Tibial nerve (tissue), 3 donors: ENCODE measurements around the gene ATP7B.

Source experiments
- POLR2A ChIP-seq, 2 donors: fragments of 450-650 bp; IDR thresholded peaks; one replicate each; pipeline ENCODE4 v1.6.1; 2017; ENCODE audit warnings: antibody characterized with exemption in 2 of 2, mild to moderate bottlenecking in 2 of 2, moderate library complexity in 2 of 2
- TF ChIP-seq, protein P1 (sequence below), 5 experiments: fragments of 200-600 bp in 3 of 5; fragments of 450-650 bp in 2 of 5; sonication (generic) in 3 of 5; IDR thresholded peaks; one replicate each; pipeline ENCODE4 v1.5.1; 2016 to 2019; ENCODE audit warnings: antibody characterized with exemption in 5 of 5, mild to moderate bottlenecking in 3 of 5, moderate library complexity in 2 of 5

DNA sequence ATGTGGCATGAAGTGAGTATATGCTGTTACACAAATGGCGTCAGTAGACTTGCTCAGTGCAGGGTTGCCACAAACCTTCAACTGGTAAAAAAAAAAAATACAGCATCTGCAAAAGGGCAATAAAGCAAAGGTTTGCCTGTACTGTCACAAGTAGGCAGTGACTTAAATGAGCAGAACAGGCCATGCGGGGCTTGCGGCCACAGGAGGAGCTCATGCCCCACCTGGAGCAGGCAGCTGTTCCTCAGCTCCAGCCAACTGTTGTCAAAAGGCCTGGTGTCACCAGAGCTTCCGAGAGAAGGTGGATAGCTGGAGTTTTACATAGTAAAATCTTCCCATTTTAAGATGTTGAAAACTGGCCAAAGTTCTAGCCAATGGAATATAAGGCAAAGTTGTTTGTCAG is 7.7 kb downstream of the ATP7B start:
- TF ChIP-seq, protein P1, sequence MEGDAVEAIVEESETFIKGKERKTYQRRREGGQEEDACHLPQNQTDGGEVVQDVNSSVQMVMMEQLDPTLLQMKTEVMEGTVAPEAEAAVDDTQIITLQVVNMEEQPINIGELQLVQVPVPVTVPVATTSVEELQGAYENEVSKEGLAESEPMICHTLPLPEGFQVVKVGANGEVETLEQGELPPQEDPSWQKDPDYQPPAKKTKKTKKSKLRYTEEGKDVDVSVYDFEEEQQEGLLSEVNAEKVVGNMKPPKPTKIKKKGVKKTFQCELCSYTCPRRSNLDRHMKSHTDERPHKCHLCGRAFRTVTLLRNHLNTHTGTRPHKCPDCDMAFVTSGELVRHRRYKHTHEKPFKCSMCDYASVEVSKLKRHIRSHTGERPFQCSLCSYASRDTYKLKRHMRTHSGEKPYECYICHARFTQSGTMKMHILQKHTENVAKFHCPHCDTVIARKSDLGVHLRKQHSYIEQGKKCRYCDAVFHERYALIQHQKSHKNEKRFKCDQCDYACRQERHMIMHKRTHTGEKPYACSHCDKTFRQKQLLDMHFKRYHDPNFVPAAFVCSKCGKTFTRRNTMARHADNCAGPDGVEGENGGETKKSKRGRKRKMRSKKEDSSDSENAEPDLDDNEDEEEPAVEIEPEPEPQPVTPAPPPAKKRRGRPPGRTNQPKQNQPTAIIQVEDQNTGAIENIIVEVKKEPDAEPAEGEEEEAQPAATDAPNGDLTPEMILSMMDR (IDR thresholded peaks at IDR 0.05): no peak
- TF ChIP-seq POLR2A (IDR thresholded peaks at IDR 0.05): no peak
